ENCODE data around the gene CACNA1C.

CACNA1C gene

DNA sequence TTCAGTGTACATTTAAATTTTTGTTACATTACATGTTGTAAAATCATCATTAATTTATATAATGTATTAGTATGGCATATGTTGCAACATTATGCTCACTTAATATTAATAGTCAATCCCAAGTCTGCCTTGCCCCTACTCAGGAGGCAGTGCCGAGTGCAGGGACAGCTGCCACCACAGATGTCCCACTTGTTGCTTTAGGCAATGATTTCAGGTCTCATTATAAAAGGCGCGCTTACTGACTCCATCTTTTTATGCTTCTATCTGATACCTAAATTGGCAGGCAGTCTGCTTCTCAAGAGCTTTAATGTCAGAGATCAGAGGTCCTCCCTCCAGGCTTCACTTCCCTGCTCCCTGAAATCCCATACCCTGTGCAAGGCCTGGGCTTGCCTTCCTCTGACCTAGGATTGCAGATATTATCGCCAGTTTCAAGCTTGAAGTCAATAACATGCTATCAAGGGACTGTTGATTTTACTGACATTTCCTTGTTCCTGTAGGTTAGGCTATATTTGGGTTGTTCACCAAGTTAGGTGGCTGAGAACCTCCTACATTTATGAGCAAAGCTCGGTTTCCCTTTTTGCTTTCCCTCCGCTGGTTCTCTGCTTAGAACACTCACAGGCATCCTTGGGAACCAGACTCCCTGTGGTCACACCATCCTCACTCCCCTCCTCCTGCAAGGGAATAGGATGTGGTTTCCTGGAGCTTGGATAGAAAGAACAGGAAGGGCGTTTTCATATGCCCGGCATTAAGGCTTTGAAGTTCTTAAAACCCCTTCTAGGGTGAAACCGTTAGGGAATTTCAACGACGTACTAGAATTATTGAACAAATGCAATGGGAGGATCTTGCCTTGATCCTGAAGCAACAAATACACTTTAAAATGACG is 533.6 kb downstream of the CACNA1C start:
- TF ChIP-seq, protein P1, sequence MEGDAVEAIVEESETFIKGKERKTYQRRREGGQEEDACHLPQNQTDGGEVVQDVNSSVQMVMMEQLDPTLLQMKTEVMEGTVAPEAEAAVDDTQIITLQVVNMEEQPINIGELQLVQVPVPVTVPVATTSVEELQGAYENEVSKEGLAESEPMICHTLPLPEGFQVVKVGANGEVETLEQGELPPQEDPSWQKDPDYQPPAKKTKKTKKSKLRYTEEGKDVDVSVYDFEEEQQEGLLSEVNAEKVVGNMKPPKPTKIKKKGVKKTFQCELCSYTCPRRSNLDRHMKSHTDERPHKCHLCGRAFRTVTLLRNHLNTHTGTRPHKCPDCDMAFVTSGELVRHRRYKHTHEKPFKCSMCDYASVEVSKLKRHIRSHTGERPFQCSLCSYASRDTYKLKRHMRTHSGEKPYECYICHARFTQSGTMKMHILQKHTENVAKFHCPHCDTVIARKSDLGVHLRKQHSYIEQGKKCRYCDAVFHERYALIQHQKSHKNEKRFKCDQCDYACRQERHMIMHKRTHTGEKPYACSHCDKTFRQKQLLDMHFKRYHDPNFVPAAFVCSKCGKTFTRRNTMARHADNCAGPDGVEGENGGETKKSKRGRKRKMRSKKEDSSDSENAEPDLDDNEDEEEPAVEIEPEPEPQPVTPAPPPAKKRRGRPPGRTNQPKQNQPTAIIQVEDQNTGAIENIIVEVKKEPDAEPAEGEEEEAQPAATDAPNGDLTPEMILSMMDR (IDR thresholded peaks at IDR 0.05; ENCODE audit: low read depth, low read length), result no peak
- TF ChIP-seq MYC (IDR thresholded peaks at IDR 0.05; ENCODE audit: low read depth, low read length), result no peak
- no peak for TF ChIP-seq POLR2A (IDR thresholded peaks at IDR 0.05; ENCODE audit: extremely low read depth, insufficient read length)
- TF ChIP-seq, protein P2, sequence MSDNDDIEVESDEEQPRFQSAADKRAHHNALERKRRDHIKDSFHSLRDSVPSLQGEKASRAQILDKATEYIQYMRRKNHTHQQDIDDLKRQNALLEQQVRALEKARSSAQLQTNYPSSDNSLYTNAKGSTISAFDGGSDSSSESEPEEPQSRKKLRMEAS (IDR thresholded peaks at IDR 0.05; ENCODE audit: low read depth, low read length), result no peak
- no peak for DNase-seq (ENCODE audit: low read depth)
- no peak overlapping the region for H3K4me3 ChIP-seq (ENCODE audit: low read depth, low read length)

DNA sequence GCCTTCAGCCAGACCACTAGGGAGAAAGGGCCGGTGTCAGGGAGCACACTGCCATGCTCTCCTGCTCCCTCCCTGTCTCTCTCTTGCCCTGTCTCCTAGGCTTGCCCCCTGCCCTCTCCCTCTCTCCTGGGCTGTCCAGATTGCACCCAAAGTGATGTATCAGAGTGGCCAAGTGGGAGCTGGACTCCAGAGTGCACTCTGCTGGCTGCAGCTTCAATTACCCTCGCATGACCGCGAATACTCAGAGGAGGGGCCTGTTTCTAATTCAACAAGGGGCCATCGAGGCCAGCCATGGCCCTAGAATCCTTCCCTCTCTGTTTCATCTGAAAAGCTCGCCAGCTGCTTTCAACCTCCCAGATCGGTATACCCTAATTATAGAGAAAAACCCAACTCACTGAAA is 535.6 kb downstream of the CACNA1C start:
- DNase-seq (ENCODE audit: low read depth), result peak; percentile 5
- TF ChIP-seq MYC (IDR thresholded peaks at IDR 0.05; ENCODE audit: low read depth, low read length) (no peak), POLR2A (IDR thresholded peaks at IDR 0.05; ENCODE audit: extremely low read depth, insufficient read length) (no peak)
- TF ChIP-seq, protein P1 (IDR thresholded peaks at IDR 0.05; ENCODE audit: low read depth, low read length), result no peak
- TF ChIP-seq, protein P2 (IDR thresholded peaks at IDR 0.05; ENCODE audit: low read depth, low read length), result no peak
- H3K4me3 ChIP-seq (ENCODE audit: low read depth, low read length), result no peak overlapping the region

DNA sequence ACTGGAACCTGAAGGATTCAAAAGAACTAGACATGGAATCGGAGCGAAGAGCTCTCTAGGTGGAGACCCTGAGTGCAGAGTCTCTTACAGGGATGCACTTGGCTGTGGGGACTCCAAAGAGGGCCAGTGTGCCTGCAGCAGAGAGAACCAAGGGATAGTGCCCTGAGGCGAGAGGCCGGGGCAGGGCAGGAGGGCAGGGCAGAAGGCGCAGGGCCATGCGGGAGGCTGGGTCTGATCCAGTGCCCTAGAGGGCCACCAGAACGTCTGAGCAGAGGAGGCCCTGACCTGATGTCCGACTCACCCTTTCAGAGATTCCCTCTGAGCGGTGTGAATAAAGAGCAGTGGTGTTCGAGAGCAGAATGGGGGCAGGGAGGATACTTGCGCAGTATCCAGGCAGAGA is 536.6 kb downstream of the CACNA1C start:
- no peak for TF ChIP-seq POLR2A (IDR thresholded peaks at IDR 0.05; ENCODE audit: extremely low read depth, insufficient read length)
- TF ChIP-seq, protein P1 (IDR thresholded peaks at IDR 0.05; ENCODE audit: low read depth, low read length), result no peak
- TF ChIP-seq, protein P2 (IDR thresholded peaks at IDR 0.05; ENCODE audit: low read depth, low read length), result no peak
- H3K4me3 ChIP-seq (ENCODE audit: low read depth, low read length), result no peak overlapping the region
- DNase-seq (ENCODE audit: low read depth), result no peak

DNA sequence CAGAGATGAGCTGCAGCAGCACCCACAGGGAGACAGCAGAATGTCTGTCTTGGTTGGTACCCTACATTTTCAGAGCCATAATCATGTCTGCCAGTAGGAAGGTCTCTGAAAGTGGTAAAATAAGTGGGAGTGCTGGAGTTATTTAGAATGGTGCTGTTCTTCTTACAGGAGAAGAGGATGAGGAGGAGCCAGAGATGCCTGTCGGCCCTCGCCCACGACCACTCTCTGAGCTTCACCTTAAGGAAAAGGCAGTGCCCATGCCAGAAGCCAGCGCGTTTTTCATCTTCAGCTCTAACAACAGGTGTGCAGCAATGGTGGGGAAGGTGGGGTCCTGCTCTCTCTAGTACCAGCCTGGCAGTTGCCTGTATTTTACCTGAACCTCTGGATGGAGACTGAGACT is 540.3 kb downstream of the CACNA1C start:
- TF ChIP-seq POLR2A (IDR thresholded peaks at IDR 0.05; ENCODE audit: extremely low read depth, insufficient read length), result no peak
- no peak overlapping the region for H3K4me3 ChIP-seq (ENCODE audit: low read depth, low read length)
- DNase-seq (ENCODE audit: low read depth), result no peak

DNA sequence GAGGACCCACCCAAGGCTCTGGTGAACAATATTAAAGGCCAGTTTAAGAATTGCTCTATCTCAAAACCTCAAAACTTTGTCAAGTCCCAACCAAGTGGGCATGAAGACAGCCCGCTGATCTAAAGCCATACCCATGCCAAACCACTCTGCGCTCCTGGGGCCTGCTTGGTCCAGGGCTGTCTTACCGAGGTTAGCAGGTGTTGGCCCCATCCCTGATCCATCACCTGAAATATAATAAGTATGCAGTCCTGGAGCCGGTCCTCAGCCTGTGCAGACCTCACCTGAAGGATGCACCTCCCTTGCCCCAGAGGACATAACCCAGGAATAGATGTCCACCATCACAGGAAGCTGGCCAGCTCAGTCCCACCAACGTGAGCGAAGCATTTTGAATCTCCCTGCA is 543.7 kb downstream of the CACNA1C start:
- no peak for DNase-seq (ENCODE audit: low read depth)
- no peak overlapping the region for H3K4me3 ChIP-seq (ENCODE audit: low read depth, low read length)
- TF ChIP-seq POLR2A (IDR thresholded peaks at IDR 0.05; ENCODE audit: extremely low read depth, insufficient read length) (no peak), MYC (IDR thresholded peaks at IDR 0.05; ENCODE audit: low read depth, low read length) (no peak)
- TF ChIP-seq, protein P2 (IDR thresholded peaks at IDR 0.05; ENCODE audit: low read depth, low read length), result no peak
- TF ChIP-seq, protein P1 (IDR thresholded peaks at IDR 0.05; ENCODE audit: low read depth, low read length), result no peak

DNA sequence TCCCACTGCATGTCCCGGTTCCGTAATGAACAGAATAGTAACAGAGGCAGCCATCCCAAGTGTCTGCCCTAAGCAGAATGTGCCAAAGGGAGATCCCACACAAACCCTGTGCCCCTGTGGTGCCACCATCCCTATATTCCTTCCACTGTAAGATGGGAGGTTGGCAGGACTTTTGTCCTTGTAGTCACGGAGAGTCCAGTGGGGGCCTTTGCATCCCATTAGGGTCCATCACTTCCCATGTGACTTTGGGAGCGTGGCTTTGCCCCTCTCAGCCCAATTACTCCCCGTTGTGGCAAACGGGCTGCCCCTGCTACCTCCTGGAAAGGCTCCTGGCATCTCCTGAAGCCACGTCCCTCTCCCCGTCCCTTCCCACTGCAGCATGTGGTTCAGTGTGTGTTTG is 552.5 kb downstream of the CACNA1C start:
- TF ChIP-seq, protein P1 (IDR thresholded peaks at IDR 0.05; ENCODE audit: low read depth, low read length), result no peak
- TF ChIP-seq POLR2A (IDR thresholded peaks at IDR 0.05; ENCODE audit: extremely low read depth, insufficient read length), result no peak
- no peak for TF ChIP-seq MYC (IDR thresholded peaks at IDR 0.05; ENCODE audit: low read depth, low read length)
- TF ChIP-seq, protein P2 (IDR thresholded peaks at IDR 0.05; ENCODE audit: low read depth, low read length), result no peak
- DNase-seq (ENCODE audit: low read depth), result no peak
- H3K4me3 ChIP-seq (ENCODE audit: low read depth, low read length), result no peak overlapping the region
